ENCODE data around the gene FLYWCH1. TPM values are rescaled to one million over a fixed set of nuclear protein-coding genes. Genes with fewer than 3 reads are reported as not detected.

Gene FLYWCH1
- total and polyA plus RNA-seq, 9 of the 15 experiments (the other 6 are each of a cell fraction or from before 2014, with no cell fraction given): 0.18 to 33.6 (median 11.3) TPM

DNA sequence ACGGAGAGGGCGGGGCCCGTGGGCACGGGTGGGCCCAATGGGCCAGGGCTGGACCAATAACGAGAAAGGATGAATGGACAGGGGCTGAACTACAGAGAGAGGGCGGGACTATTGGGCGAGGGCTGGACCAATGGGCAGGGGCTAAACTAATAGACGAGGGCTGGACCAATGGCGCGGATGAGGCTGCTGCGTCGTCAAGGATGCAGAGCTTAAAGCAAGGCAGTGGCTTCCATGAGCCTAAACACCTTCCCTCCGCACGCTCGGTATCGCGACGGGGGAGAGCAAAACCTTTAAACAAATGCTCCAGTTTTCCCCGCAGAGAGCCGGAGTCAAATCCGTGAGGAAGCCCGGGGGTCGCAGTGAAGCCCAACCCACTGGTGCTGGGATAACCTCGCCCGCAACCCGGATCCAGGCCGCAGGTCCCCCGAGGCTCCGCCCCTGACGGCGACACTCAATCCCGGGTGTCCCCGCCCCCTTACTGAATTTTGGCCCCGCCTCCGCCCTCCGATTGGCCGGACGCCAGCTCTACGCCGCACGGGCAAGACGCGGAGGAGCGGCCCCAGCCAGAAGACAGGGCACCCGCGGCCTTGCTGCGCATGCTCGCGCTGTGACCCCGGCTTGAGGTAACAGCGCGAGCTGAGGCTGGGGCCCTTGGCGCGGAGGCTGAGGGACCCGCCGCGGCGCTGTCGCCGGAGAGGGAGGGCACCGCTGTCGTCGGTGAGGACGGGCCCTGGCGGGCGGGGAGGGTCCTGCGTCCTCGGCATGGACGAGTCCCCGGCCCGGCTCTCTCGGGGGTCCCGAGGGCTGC lies 28.9 kb upstream of the FLYWCH1 start, which contains the start of gene FLYWCH2 (continued):
- TF ChIP-seq TFAP4 (CRISPR knock-in tag; IDR thresholded peaks at IDR 0.05; ENCODE audit: borderline replicate concordance) (peak; percentile 74), KAT7 (CRISPR knock-in tag; IDR thresholded peaks at IDR 0.05; ENCODE audit: borderline replicate concordance) (0 out of 2 replicates have a peak, but pooled peaks have one; percentile 65), GABPB2 (CRISPR knock-in tag; conservative IDR thresholded peaks at IDR 0.05) (no peak), TOE1 (IDR thresholded peaks at IDR 0.05; ENCODE audit: borderline replicate concordance) (no peak), TOE1 (CRISPR knock-in tag; IDR thresholded peaks at IDR 0.05; ENCODE audit: borderline replicate concordance, low read depth) (no peak), EGR1 (conservative IDR thresholded peaks at IDR 0.05) (peak; percentile 32), RCOR1 (IDR thresholded peaks at IDR 0.05; ENCODE audit: borderline replicate concordance in 1 of 2, low read depth in 2 of 2, low read length in 2 of 2) (0 out of 4 replicates have a peak, but pooled peaks of 1 of the 2 experiments have one; percentile 11), MYC (IDR thresholded peaks at IDR 0.05; ENCODE audit: low read depth, low read length) (peak; percentile 48; the same call in 1 of the 2 replicates), MYC (CRISPR knock-in tag; IDR thresholded peaks at IDR 0.05; ENCODE audit: borderline replicate concordance, low read depth) (no peak), KDM4B (IDR thresholded peaks at IDR 0.05; ENCODE audit: borderline replicate concordance in 2 of 2, low read depth in 1 of 2) (peak in 1 of 2 experiments; percentile 73; a peak in 1 of 4 replicates), FOXA3 (CRISPR knock-in tag; conservative IDR thresholded peaks at IDR 0.05 in 1 of 2, IDR thresholded peaks at IDR 0.05 in 1 of 2) (no peak), PREB (CRISPR knock-in tag; IDR thresholded peaks at IDR 0.05) (peak; percentile 93; the same call in 1 of the 2 replicates), ZSCAN32 (CRISPR knock-in tag; IDR thresholded peaks at IDR 0.05) (no peak), POLR3A (IDR thresholded peaks at IDR 0.05; ENCODE audit: borderline replicate concordance, extremely low read depth, insufficient read depth, insufficient read length) (no peak), E2F1 (CRISPR knock-in tag; IDR thresholded peaks at IDR 0.05) (peak; percentile 23; the same call in 1 of the 2 replicates), ZBTB1 (CRISPR knock-in tag; IDR thresholded peaks at IDR 0.05; ENCODE audit: borderline replicate concordance, low read depth) (peak; percentile 75; the same call in 1 of the 2 replicates), PHB2 (IDR thresholded peaks at IDR 0.05; ENCODE audit: low read depth) (no peak), NR2C2 (CRISPR knock-in tag; IDR thresholded peaks at IDR 0.05) (peak; percentile 71; the same call in 1 of the 2 replicates), NR2C2 (tag; IDR thresholded peaks at IDR 0.05) (peak; percentile 91), POLR2A (conservative IDR thresholded peaks at IDR 0.05) (peak; percentile 84), YBX1 (IDR thresholded peaks at IDR 0.05) (no peak), ILF3 (IDR thresholded peaks at IDR 0.05; ENCODE audit: borderline replicate concordance) (no peak)
- TF ChIP-seq, protein P1, sequence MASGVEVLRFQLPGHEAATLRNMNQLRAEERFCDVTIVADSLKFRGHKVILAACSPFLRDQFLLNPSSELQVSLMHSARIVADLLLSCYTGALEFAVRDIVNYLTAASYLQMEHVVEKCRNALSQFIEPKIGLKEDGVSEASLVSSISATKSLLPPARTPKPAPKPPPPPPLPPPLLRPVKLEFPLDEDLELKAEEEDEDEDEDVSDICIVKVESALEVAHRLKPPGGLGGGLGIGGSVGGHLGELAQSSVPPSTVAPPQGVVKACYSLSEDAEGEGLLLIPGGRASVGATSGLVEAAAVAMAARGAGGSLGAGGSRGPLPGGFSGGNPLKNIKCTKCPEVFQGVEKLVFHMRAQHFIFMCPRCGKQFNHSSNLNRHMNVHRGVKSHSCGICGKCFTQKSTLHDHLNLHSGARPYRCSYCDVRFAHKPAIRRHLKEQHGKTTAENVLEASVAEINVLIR (CRISPR knock-in tag; IDR thresholded peaks at IDR 0.05): no peak

Measured in K562 (cell line).